CD4-positive, alpha-beta T cell treated with Interferon alpha-2 for 1 hour (primary cell): ENCODE results near the gene XPNPEP2.

Experiments used
- DNase-seq, 2 donors: peaks; one replicate each; pipeline ENCODE4 v3.0.0-alpha.2; 2020 to 2022

Gene XPNPEP2

GRCh38 chrX:129738466-129739308 lies at the start of gene XPNPEP2:
TSS of gene XPNPEP2 (plus strand) at chrX:129738979. CDS start at chrX:129739214, 235 bp downstream.
- DNase-seq: no peak

GRCh38 chrX:129689796-129690195 lies 49.0 kb upstream of the XPNPEP2 start:
- DNase-seq: no peak

GRCh38 chrX:129690435-129690834 lies 48.3 kb upstream of the XPNPEP2 start:
- DNase-seq: no peak

- no peak for DNase-seq
Observed at GRCh38 chrX:129693354-129693753, 45.4 kb upstream of the XPNPEP2 start.

GRCh38 chrX:129694805-129695204 lies 44.0 kb upstream of the XPNPEP2 start:
- DNase-seq: no peak

GRCh38 chrX:129695535-129695934 lies 43.2 kb upstream of the XPNPEP2 start:
- DNase-seq: no peak

GRCh38 chrX:129695937-129696336 lies 42.8 kb upstream of the XPNPEP2 start:
- DNase-seq: no peak

- DNase-seq: no peak
Observed at GRCh38 chrX:129696463-129697155, 42.2 kb upstream of the XPNPEP2 start.

- DNase-seq: no peak
Observed at GRCh38 chrX:129697204-129697829, 41.5 kb upstream of the XPNPEP2 start.

- no peak for DNase-seq
Observed at GRCh38 chrX:129698150-129698549, 40.6 kb upstream of the XPNPEP2 start.

- no peak for DNase-seq
Observed at GRCh38 chrX:129700536-129700935, 38.2 kb upstream of the XPNPEP2 start.

GRCh38 chrX:129701624-129702069 lies 37.1 kb upstream of the XPNPEP2 start:
- no peak for DNase-seq

- DNase-seq: no peak
Observed at GRCh38 chrX:129704491-129704890, 34.3 kb upstream of the XPNPEP2 start.

- no peak for DNase-seq
Observed at GRCh38 chrX:129705377-129705925, 33.3 kb upstream of the XPNPEP2 start.

- DNase-seq: no peak
Observed at GRCh38 chrX:129705988-129706387, 32.8 kb upstream of the XPNPEP2 start.

- no peak for DNase-seq
Observed at GRCh38 chrX:129706400-129707072, 32.2 kb upstream of the XPNPEP2 start.

- no peak for DNase-seq
Observed at GRCh38 chrX:129714581-129714980, 24.2 kb upstream of the XPNPEP2 start.

GRCh38 chrX:129716507-129716906 lies 22.3 kb upstream of the XPNPEP2 start:
- DNase-seq: no peak

- DNase-seq: no peak
Observed at GRCh38 chrX:129717892-129718291, 20.9 kb upstream of the XPNPEP2 start.

- no peak for DNase-seq
Observed at GRCh38 chrX:129718676-129719075, 20.1 kb upstream of the XPNPEP2 start.

- no peak for DNase-seq
Observed at GRCh38 chrX:129719268-129719667, 19.5 kb upstream of the XPNPEP2 start.

- no peak for DNase-seq
Observed at GRCh38 chrX:129719931-129720530, 18.7 kb upstream of the XPNPEP2 start.
